Endodermal cell (in vitro differentiated cells): ENCODE results near the gene PLB1. TPM values are rescaled to one million over a fixed set of nuclear protein-coding genes. Genes with fewer than 3 reads are reported as not detected.

Source experiments
- DNase-seq: peaks from one replicate; pipeline ENCODE4 v3.0.0-alpha.2; 2017
- H3K27ac ChIP-seq: 2 replicates; pipeline ENCODE4 v1.5.1; 2013; ENCODE audit warnings: mild to moderate bottlenecking, low read depth, low read length, moderate library complexity
- H3K27me3 ChIP-seq: 2 replicates; pipeline ENCODE4 v1.6.1; 2013; ENCODE audit warnings: mild to moderate bottlenecking, low read length, moderate library complexity; ENCODE audit not compliant: insufficient read depth, control insufficient read depth, poor library complexity, severe bottlenecking
- H3K36me3 ChIP-seq: 2 replicates; pipeline ENCODE4 v1.7.0; 2013; ENCODE audit warnings: mild to moderate bottlenecking, low read length, moderate library complexity; ENCODE audit not compliant: control insufficient read depth, insufficient read depth
- H3K4me1 ChIP-seq: one replicate; pipeline ENCODE4 v1.7.0; 2013; ENCODE audit warnings: low read length; ENCODE audit not compliant: control insufficient read depth, insufficient read depth
- H3K4me3 ChIP-seq: 2 replicates; pipeline ENCODE4 v1.5.1; 2013; ENCODE audit warnings: mild to moderate bottlenecking, low read length, moderate library complexity
- H3K9ac ChIP-seq: 2 replicates; pipeline ENCODE4 v1.6.1; 2013; ENCODE audit warnings: mild to moderate bottlenecking, low read length, moderate library complexity; ENCODE audit not compliant: poor library complexity, severe bottlenecking; ENCODE audit errors: extremely low read depth
- H3K9me3 ChIP-seq: 2 replicates; pipeline ENCODE4 v1.6.1; 2013; ENCODE audit warnings: mild to moderate bottlenecking, low read length, moderate library complexity; ENCODE audit not compliant: control insufficient read depth
- H3K27ac Mint-ChIP-seq: 2 replicates; pipeline ENCODE4 v1.8.0; 2020; ENCODE audit warnings: mixed read lengths
- H3K27me3 Mint-ChIP-seq: 2 replicates; pipeline ENCODE4 v1.8.0; 2021; ENCODE audit warnings: mild to moderate bottlenecking, mixed read lengths; ENCODE audit not compliant: insufficient read depth
- H3K36me3 Mint-ChIP-seq: 2 replicates; pipeline ENCODE4 v1.8.0; 2020; ENCODE audit warnings: low read depth, mixed read lengths
- H3K4me1 Mint-ChIP-seq: 2 replicates; pipeline ENCODE4 v1.8.0; 2020; ENCODE audit warnings: mixed read lengths
- H3K4me3 Mint-ChIP-seq: 2 replicates; pipeline ENCODE4 v1.8.0; 2020; ENCODE audit warnings: mild to moderate bottlenecking, moderate library complexity, mixed read lengths
- H3K9me3 Mint-ChIP-seq: 2 replicates; pipeline ENCODE4 v1.8.0; 2020; ENCODE audit warnings: mild to moderate bottlenecking, mixed read lengths
- WGBS, 2 experiments: methylation state at CpG; one replicate each; pipeline versions ENCODE4 v1.1.5 to v1.1.7; 2013; ENCODE audit warnings: missing lambda C conversion rate in 2 of 2, mixed read lengths in 1 of 2; ENCODE audit not compliant: insufficient coverage in 1 of 2, insufficient read length in 1 of 2; 5-methylcytosine and 5-hydroxymethylcytosine counted together
- total RNA-seq, 2 donors: library from RNA; stranded (reverse); fragmentation: NEBNext Ultra II Directional in 1 of 2; extraction: Animal tissue kit (Norgen Biotek cat#: 25700) in 1 of 2; gene quantifications; 2 replicates in 1 of 2; 3 replicates in 1 of 2; pipeline ENCODE4 v1.2.1, GENCODE V29; 2021
- TF ChIP-seq, protein P1 (sequence below): fragments of 200-600 bp; sonication (generic); conservative IDR thresholded peaks from 2 replicates; pipeline ENCODE4 v1.5.0; 2021; ENCODE audit warnings: antibody characterized with exemption, mild to moderate bottlenecking

PLB1 gene
- total RNA-seq, 2 donors from 2014 or later: 0.35 to 0.38 TPM

DNA sequence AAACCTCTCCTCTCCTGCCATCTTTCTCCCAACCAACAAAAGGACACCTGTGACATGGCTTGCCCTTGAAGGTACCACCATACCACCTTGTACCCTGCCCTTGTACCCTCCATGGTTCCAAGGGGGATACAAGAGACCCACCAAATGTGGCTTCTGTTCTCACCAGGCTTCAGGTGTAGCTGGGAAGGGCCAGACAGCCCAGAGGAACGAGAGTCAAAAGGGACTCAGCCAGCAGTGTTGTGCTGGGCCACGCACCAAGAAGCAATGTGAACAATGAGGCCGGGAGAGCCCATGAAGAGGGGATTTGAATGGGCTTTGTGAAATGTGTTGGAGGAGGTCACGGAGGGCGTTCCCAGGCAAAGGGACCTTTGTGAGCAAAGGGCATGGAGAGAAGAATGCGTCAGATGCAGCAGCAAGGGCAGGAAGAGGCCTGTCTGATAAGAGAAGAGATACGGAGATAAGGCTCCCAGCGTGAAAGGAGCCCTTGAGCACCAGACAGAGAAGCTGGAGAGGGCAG is 48.6 kb downstream of the PLB1 start:
- H3K4me3 Mint-ChIP-seq: peak overlapping the region; percentile 25
- DNase-seq: peak; percentile 86
- TF ChIP-seq, protein P1, sequence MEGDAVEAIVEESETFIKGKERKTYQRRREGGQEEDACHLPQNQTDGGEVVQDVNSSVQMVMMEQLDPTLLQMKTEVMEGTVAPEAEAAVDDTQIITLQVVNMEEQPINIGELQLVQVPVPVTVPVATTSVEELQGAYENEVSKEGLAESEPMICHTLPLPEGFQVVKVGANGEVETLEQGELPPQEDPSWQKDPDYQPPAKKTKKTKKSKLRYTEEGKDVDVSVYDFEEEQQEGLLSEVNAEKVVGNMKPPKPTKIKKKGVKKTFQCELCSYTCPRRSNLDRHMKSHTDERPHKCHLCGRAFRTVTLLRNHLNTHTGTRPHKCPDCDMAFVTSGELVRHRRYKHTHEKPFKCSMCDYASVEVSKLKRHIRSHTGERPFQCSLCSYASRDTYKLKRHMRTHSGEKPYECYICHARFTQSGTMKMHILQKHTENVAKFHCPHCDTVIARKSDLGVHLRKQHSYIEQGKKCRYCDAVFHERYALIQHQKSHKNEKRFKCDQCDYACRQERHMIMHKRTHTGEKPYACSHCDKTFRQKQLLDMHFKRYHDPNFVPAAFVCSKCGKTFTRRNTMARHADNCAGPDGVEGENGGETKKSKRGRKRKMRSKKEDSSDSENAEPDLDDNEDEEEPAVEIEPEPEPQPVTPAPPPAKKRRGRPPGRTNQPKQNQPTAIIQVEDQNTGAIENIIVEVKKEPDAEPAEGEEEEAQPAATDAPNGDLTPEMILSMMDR: no peak
- peak overlapping the region; percentile 96 for H3K27ac Mint-ChIP-seq
- no peaks in the 10 kb centered on the region for H3K9me3 ChIP-seq
- no peaks in the 10 kb centered on the region for H3K27me3 ChIP-seq
- H3K4me1 Mint-ChIP-seq: peaks cover 43% of the 10 kb centered on the region
- no peak overlapping the region for H3K4me3 ChIP-seq
- peak overlapping the region; percentile 81 for H3K27ac ChIP-seq
- no peaks in the 10 kb centered on the region for H3K9me3 Mint-ChIP-seq
- H3K9ac ChIP-seq: peak overlapping the region; percentile 70
- peaks cover 28% of the 10 kb centered on the region for H3K4me1 ChIP-seq
- H3K27me3 Mint-ChIP-seq: no peaks in the 10 kb centered on the region
- no peaks in the 10 kb centered on the region for H3K36me3 Mint-ChIP-seq
- WGBS, 2 experiments: 16 to 25% methylated on average over 8 of the region's 8 CpGs
- no peaks in the 10 kb centered on the region for H3K36me3 ChIP-seq

DNA sequence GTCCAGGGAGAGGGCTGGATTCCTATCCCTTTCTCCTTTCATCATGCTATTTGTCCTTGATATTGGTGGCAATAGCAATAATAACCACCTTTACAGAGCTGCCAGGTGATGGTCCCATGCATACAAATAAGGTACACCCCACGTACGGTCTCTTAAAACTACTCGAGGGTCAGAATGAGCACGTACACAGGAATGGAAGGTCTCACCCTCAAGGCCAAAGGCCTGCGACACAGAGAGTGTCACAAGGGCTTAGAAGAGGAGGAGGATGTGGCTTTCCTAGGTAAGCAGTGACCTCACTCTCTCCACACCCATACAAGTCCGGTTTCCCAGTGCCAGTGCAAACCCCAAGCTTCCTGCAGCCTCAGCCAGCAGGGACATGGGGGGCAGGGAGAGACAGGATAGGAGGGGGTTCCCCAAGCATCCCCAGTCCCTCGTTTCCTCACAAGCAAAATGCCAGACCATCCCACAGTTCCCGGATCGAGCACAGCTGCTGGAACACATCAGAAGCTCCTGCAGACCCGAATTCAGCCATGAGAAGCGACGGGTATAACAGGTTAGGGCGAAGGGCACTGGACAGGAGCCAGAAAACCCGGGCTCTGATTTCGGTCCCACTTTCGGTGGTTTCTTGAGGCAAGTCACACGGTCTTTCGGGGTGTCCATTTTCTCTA is 49.2 kb downstream of the PLB1 start:
- H3K36me3 Mint-ChIP-seq: no peaks in the 10 kb centered on the region
- no peak for DNase-seq
- Histone ChIP-seq H3K9ac (peak overlapping the region; percentile 39), H3K27ac (no peak overlapping the region), H3K36me3 (no peaks in the 10 kb centered on the region), H3K4me3 (peak overlapping the region; percentile 58), H3K9me3 (no peaks in the 10 kb centered on the region), H3K4me1 (peaks cover 28% of the 10 kb centered on the region), H3K27me3 (no peaks in the 10 kb centered on the region)
- H3K27me3 Mint-ChIP-seq: no peaks in the 10 kb centered on the region
- H3K27ac Mint-ChIP-seq: peak overlapping the region; percentile 96
- TF ChIP-seq, protein P1: no peak
- H3K9me3 Mint-ChIP-seq: no peaks in the 10 kb centered on the region
- WGBS, 2 experiments: 84 to 86% methylated on average over 13 to 18 of the region's 18 CpGs
- H3K4me1 Mint-ChIP-seq: peaks cover 43% of the 10 kb centered on the region
- H3K4me3 Mint-ChIP-seq: peak overlapping the region; percentile 25

DNA sequence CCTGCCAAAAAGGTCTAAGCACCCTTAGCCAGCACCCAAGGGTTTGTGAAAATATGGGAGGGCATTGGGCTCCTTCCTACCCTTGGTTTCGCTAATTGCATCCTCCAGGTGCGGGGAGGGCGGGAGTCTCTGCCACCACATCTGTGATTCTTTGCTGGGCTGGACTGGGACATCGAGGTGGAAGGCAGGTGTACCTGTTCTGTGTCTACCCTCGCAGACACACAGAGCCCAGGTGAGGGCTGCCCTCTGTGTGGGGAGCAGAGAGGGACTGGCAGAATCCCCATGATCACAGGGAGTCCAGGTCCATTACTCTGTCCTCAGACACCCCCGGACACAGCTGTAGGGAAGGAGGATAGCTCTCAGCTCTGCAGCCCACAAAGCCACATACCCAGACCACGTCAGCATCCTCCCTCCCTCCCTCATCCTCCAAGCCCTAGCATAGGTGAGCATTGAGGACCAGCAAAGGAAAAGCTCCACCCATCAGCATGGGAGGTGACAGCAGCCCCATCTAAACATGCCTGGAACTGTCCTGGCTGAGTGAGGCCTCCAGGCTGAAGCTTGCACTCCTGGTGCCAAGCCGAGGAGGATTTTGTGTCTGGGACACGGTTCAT is 49.8 kb downstream of the PLB1 start:
- TF ChIP-seq, protein P1: no peak
- no peaks in the 10 kb centered on the region for H3K9me3 Mint-ChIP-seq
- Histone ChIP-seq H3K4me3 (no peak overlapping the region), H3K27ac (no peak overlapping the region), H3K36me3 (no peaks in the 10 kb centered on the region), H3K9me3 (no peaks in the 10 kb centered on the region), H3K4me1 (peaks cover 28% of the 10 kb centered on the region), H3K9ac (peak overlapping the region; percentile 39), H3K27me3 (no peaks in the 10 kb centered on the region)
- no peaks in the 10 kb centered on the region for H3K36me3 Mint-ChIP-seq
- H3K4me3 Mint-ChIP-seq: peak overlapping the region; percentile 25
- H3K4me1 Mint-ChIP-seq: peaks cover 37% of the 10 kb centered on the region
- no peaks in the 10 kb centered on the region for H3K27me3 Mint-ChIP-seq
- WGBS, 2 experiments: 93 to 94% methylated on average over 5 to 9 of the region's 9 CpGs
- peak overlapping the region; percentile 96 for H3K27ac Mint-ChIP-seq
- no peak for DNase-seq
